ENCODE measurements around the gene MTHFD1L. TPM values are rescaled to one million over a fixed set of nuclear protein-coding genes. Genes with fewer than 3 reads are reported as not detected.
"Not testable (repeated sequence)": the region's sequence is repeated elsewhere in the genome, so short reads cannot be mapped to it uniquely, and the experiment has no call there.

The MTHFD1L gene
- polyA plus RNA-seq, 3 donors: 0.25 to 1.3 (median 0.39) TPM

GRCh38 chr6:151125242-151125641, 259.7 kb downstream of the MTHFD1L start:
- H3K4me1 ChIP-seq (ENCODE audit: control insufficient read depth in 1 of 2, insufficient read depth in 2 of 2, low read length in 2 of 2); DNase-seq; H3K27ac Mint-ChIP-seq; H3K36me3 ChIP-seq (replicated peaks in 1 of 2; ENCODE audit: control insufficient read depth in 1 of 2, insufficient read depth in 2 of 2, low read length in 2 of 2); H2AFZ ChIP-seq (ENCODE audit: insufficient read depth, low read depth, low read length, poor library complexity, severe bottlenecking); H3K9me3 ChIP-seq (replicated peaks in 1 of 2; ENCODE audit: control insufficient read depth in 1 of 2, insufficient read depth in 1 of 2, low read length in 2 of 2); H3K4me3 Mint-ChIP-seq; H3K9ac ChIP-seq (ENCODE audit: insufficient read depth, low read length, poor library complexity, severe bottlenecking); H3K27me3 ChIP-seq (ENCODE audit: control insufficient read depth in 2 of 2, insufficient read depth in 2 of 2, low read length in 2 of 2); H3K4me1 Mint-ChIP-seq; H3K27me3 Mint-ChIP-seq (ENCODE audit: low read depth in 3 of 3); H4K20me1 ChIP-seq (ENCODE audit: insufficient read depth, low read length); H3K27ac ChIP-seq (ENCODE audit: low read depth in 1 of 2, low read length in 2 of 2); intact Hi-C loops (cut with micrococcal nuclease); H3K4me3 ChIP-seq (replicated peaks in 1 of 3; ENCODE audit: low read depth in 2 of 3, low read length in 3 of 3); H3K36me3 Mint-ChIP-seq; H3K79me2 ChIP-seq (ENCODE audit: insufficient read depth, low read length); H3K4me2 ChIP-seq (replicated peaks; ENCODE audit: extremely low read depth, low read length, poor library complexity, severe bottlenecking): not testable (repeated sequence)
- H3K9me3 Mint-ChIP-seq: peaks cover 6 to 20% (median 10%) of the 10 kb centered on the region in 7 donors
- no CpG with 5 or more reads among the region's 2 CpGs for WGBS (ENCODE audit: insufficient coverage)

GRCh38 chr6:151125651-151126416, 260.3 kb downstream of the MTHFD1L start:
- H3K9me3 ChIP-seq (replicated peaks in 1 of 2; ENCODE audit: control insufficient read depth in 1 of 2, insufficient read depth in 1 of 2, low read length in 2 of 2); H3K27me3 Mint-ChIP-seq (ENCODE audit: low read depth in 3 of 3); H2AFZ ChIP-seq (ENCODE audit: insufficient read depth, low read depth, low read length, poor library complexity, severe bottlenecking); H3K9ac ChIP-seq (ENCODE audit: insufficient read depth, low read length, poor library complexity, severe bottlenecking); H3K4me1 Mint-ChIP-seq; H4K20me1 ChIP-seq (ENCODE audit: insufficient read depth, low read length); H3K4me2 ChIP-seq (replicated peaks; ENCODE audit: extremely low read depth, low read length, poor library complexity, severe bottlenecking); H3K27ac Mint-ChIP-seq; H3K27ac ChIP-seq (ENCODE audit: low read depth in 1 of 2, low read length in 2 of 2); H3K36me3 ChIP-seq (replicated peaks in 1 of 2; ENCODE audit: control insufficient read depth in 1 of 2, insufficient read depth in 2 of 2, low read length in 2 of 2); H3K27me3 ChIP-seq (ENCODE audit: control insufficient read depth in 2 of 2, insufficient read depth in 2 of 2, low read length in 2 of 2); H3K36me3 Mint-ChIP-seq; H3K79me2 ChIP-seq (ENCODE audit: insufficient read depth, low read length); DNase-seq; H3K4me3 ChIP-seq (replicated peaks in 1 of 3; ENCODE audit: low read depth in 2 of 3, low read length in 3 of 3); H3K4me3 Mint-ChIP-seq; intact Hi-C loops (cut with micrococcal nuclease); H3K4me1 ChIP-seq (ENCODE audit: control insufficient read depth in 1 of 2, insufficient read depth in 2 of 2, low read length in 2 of 2): not testable (repeated sequence)
- no CpG with 5 or more reads among the region's 6 CpGs for WGBS (ENCODE audit: insufficient coverage)
- H3K9me3 Mint-ChIP-seq: peaks cover 6 to 20% (median 12%) of the 10 kb centered on the region in 7 donors

- H3K27me3 Mint-ChIP-seq (ENCODE audit: low read depth in 3 of 3); H3K4me3 ChIP-seq (replicated peaks in 1 of 3; ENCODE audit: low read depth in 2 of 3, low read length in 3 of 3); H3K27ac ChIP-seq (ENCODE audit: low read depth in 1 of 2, low read length in 2 of 2); intact Hi-C loops (cut with micrococcal nuclease); H3K4me1 Mint-ChIP-seq; H4K20me1 ChIP-seq (ENCODE audit: insufficient read depth, low read length); H2AFZ ChIP-seq (ENCODE audit: insufficient read depth, low read depth, low read length, poor library complexity, severe bottlenecking); DNase-seq; H3K79me2 ChIP-seq (ENCODE audit: insufficient read depth, low read length); H3K4me2 ChIP-seq (replicated peaks; ENCODE audit: extremely low read depth, low read length, poor library complexity, severe bottlenecking); H3K4me3 Mint-ChIP-seq; H3K4me1 ChIP-seq (ENCODE audit: control insufficient read depth in 1 of 2, insufficient read depth in 2 of 2, low read length in 2 of 2); H3K36me3 Mint-ChIP-seq; H3K27ac Mint-ChIP-seq; H3K36me3 ChIP-seq (replicated peaks in 1 of 2; ENCODE audit: control insufficient read depth in 1 of 2, insufficient read depth in 2 of 2, low read length in 2 of 2); H3K27me3 ChIP-seq (ENCODE audit: control insufficient read depth in 2 of 2, insufficient read depth in 2 of 2, low read length in 2 of 2); H3K9me3 ChIP-seq (replicated peaks in 1 of 2; ENCODE audit: control insufficient read depth in 1 of 2, insufficient read depth in 1 of 2, low read length in 2 of 2); H3K9ac ChIP-seq (ENCODE audit: insufficient read depth, low read length, poor library complexity, severe bottlenecking): not testable (repeated sequence)
- H3K9me3 Mint-ChIP-seq: peaks cover 6 to 20% (median 12%) of the 10 kb centered on the region in 7 donors
- no CpG with 5 or more reads among the region's 4 CpGs for WGBS (ENCODE audit: insufficient coverage)
Measured at GRCh38 chr6:151126417-151126724, 260.9 kb downstream of the MTHFD1L start.

GRCh38 chr6:151127133-151127798, 261.8 kb downstream of the MTHFD1L start:
- Mint-ChIP-seq H3K9me3 (peaks cover 6 to 20% (median 12%) of the 10 kb centered on the region in 7 donors), H3K27ac (peak overlapping the region in 1 of 7 donors; percentile 15)
- H3K36me3 ChIP-seq (replicated peaks in 1 of 2; ENCODE audit: control insufficient read depth in 1 of 2, insufficient read depth in 2 of 2, low read length in 2 of 2); H3K9me3 ChIP-seq (replicated peaks in 1 of 2; ENCODE audit: control insufficient read depth in 1 of 2, insufficient read depth in 1 of 2, low read length in 2 of 2); H3K9ac ChIP-seq (ENCODE audit: insufficient read depth, low read length, poor library complexity, severe bottlenecking); intact Hi-C loops (cut with micrococcal nuclease); H3K36me3 Mint-ChIP-seq; H3K27me3 Mint-ChIP-seq (ENCODE audit: low read depth in 3 of 3); H3K79me2 ChIP-seq (ENCODE audit: insufficient read depth, low read length); H3K27me3 ChIP-seq (ENCODE audit: control insufficient read depth in 2 of 2, insufficient read depth in 2 of 2, low read length in 2 of 2); H3K4me1 ChIP-seq (ENCODE audit: control insufficient read depth in 1 of 2, insufficient read depth in 2 of 2, low read length in 2 of 2); H3K4me2 ChIP-seq (replicated peaks; ENCODE audit: extremely low read depth, low read length, poor library complexity, severe bottlenecking); H3K4me3 Mint-ChIP-seq; H3K4me3 ChIP-seq (replicated peaks in 1 of 3; ENCODE audit: low read depth in 2 of 3, low read length in 3 of 3); DNase-seq; H4K20me1 ChIP-seq (ENCODE audit: insufficient read depth, low read length); H3K4me1 Mint-ChIP-seq; H3K27ac ChIP-seq (ENCODE audit: low read depth in 1 of 2, low read length in 2 of 2); H2AFZ ChIP-seq (ENCODE audit: insufficient read depth, low read depth, low read length, poor library complexity, severe bottlenecking): not testable (repeated sequence)
- WGBS (ENCODE audit: insufficient coverage): 88% methylated on average over 1 of the region's 5 CpGs

Measured in CD14-positive monocyte (primary cell).